Suprapubic skin (tissue), 3 donors: ENCODE data around the gene FRMD4A.

Experiments
- CTCF ChIP-seq, 2 donors: fragments of 200-600 bp in 1 of 2; fragments of 450-650 bp in 1 of 2; sonication (generic) in 1 of 2; IDR thresholded peaks; one replicate each; pipeline ENCODE4 v1.5.1; 2016 to 2019; ENCODE audit warnings: antibody characterized with exemption in 2 of 2, mild to moderate bottlenecking in 1 of 2, moderate library complexity in 1 of 2
- POLR2AphosphoS5 ChIP-seq, 3 donors: sonication (generic); formaldehyde crosslinking; IDR thresholded peaks; one replicate each; pipeline ENCODE4 v1.6.1; 2017; ENCODE audit warnings: antibody characterized with exemption in 3 of 3

- TF ChIP-seq POLR2AphosphoS5 (IDR thresholded peaks at IDR 0.05) (no peak), CTCF (IDR thresholded peaks at IDR 0.05) (peak in 1 of 2 donors; percentile 28)
These were observed 5.3 kb downstream of the FRMD4A start for GRCh38 chr10:14325325-14325955.
